ENCODE measurements around the gene SCP2. TPM values are rescaled to one million over a fixed set of nuclear protein-coding genes. Genes with fewer than 3 reads are reported as not detected.

Gene SCP2
- total and polyA plus RNA-seq, 2 experiments from 2014 or later = 131 to 236 TPM

DNA sequence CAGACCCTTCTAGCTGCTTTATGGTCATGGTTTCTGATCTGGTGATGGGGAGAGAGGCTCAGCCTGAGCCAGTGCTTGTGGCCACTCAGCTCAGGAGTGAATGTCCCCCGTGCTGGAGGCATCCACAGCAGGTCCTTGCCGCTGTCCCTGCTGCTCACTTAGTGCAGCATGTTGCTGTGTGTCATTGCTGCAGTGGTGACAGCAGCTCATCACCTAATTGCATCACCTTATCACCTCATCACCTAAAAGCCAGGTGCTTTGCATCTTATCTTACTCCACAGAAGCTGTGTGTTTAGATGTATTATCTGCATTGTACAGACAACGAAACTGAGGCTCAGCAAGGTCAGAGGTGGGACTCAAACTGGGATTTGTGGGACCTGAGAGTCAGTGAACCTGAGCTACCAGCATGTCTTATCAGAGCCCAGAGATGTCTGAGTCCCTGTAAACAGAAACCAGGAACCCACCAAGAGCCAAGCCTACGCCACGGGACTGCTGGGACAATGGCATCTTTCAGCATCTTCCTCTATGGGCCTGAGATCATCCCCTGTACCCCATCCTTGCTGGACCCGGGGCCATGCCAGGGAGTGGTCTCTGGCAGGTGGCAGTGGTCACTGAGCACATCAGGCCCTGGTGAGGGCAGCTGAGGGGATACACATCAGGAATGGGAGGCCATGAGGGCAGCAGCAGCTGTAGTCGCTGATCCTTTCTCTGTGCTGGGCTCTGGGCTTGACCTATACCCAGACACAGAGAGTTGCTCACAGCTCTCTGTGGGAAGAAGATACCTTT is 141.4 kb downstream of the SCP2 start:
- DNase-seq (ENCODE audit: low read depth in 1 of 2, low spot score in 1 of 2) = no peak
- no peaks in the 10 kb centered on the region for H3K4me1 ChIP-seq (ENCODE audit: low read depth)
- no peaks in the 10 kb centered on the region for H3K9me3 ChIP-seq (ENCODE audit: low read depth)
- H3K36me3 ChIP-seq = no peaks in the 10 kb centered on the region
- H3K27ac ChIP-seq = no peak overlapping the region
- no peak for TF ChIP-seq CTCF (IDR thresholded peaks at IDR 0.05; ENCODE audit: low read depth, low read length)
- peaks cover 15% of the 10 kb centered on the region for H3K27me3 ChIP-seq
- no peak overlapping the region for H3K4me3 ChIP-seq

DNA sequence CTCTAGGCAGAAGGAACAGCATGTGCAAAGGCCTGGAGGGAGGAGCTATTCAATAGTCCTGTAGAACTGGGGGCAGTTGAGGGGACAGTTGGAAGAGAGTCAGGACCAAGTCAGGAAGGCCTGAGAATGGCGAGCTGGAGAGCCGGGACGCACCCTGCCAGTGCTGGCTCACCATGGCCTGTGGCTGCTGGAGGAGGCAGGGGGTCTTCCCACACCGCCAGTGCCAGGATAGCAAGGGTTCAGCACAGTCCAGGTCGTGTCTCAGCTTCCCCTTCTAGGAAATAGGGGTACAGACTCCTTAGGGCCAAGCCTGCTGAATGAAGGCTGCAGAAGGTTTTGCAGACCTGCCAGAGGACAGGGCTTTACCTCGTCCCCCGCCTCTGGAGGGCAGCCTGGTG is 142.2 kb downstream of the SCP2 start:
- Histone ChIP-seq H3K9me3 (ENCODE audit: low read depth) (no peaks in the 10 kb centered on the region), H3K36me3 (no peaks in the 10 kb centered on the region), H3K27ac (no peak overlapping the region), H3K27me3 (peaks cover 7% of the 10 kb centered on the region), H3K4me1 (ENCODE audit: low read depth) (no peaks in the 10 kb centered on the region), H3K4me3 (no peak overlapping the region)
- TF ChIP-seq CTCF (IDR thresholded peaks at IDR 0.05; ENCODE audit: low read depth, low read length) = no peak
- DNase-seq (ENCODE audit: low read depth in 1 of 2, low spot score in 1 of 2) = no peak

DNA sequence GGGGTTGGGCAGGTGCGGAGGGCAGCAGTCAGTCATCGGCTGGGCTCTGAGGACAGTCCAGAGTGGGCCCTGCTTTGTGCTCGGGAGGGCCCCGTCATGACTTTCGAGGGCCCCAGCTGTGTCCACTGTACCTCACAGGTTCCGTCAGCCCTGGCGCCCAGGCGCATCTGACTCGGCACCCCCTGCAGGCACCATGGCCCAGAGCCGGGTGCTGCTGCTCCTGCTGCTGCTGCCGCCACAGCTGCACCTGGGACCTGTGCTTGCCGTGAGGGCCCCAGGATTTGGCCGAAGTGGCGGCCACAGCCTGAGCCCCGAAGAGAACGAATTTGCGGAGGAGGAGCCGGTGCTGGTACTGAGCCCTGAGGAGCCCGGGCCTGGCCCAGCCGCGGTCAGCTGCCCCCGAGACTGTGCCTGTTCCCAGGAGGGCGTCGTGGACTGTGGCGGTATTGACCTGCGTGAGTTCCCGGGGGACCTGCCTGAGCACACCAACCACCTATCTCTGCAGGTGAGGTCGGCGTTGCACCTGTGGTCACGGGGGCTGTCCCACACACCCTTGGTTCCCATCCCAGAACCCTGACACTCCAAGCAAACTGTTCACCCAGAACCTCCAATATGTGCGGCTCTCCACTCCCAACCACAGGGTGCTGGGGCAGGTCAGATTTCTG is 142.7 kb downstream of the SCP2 start:
- DNase-seq (ENCODE audit: low read depth in 1 of 2, low spot score in 1 of 2) = no peak
- no peak for TF ChIP-seq CTCF (IDR thresholded peaks at IDR 0.05; ENCODE audit: low read depth, low read length)
- Histone ChIP-seq H3K9me3 (ENCODE audit: low read depth) (no peaks in the 10 kb centered on the region), H3K4me1 (ENCODE audit: low read depth) (no peaks in the 10 kb centered on the region), H3K27me3 (peaks cover 2% of the 10 kb centered on the region), H3K27ac (no peak overlapping the region), H3K36me3 (no peaks in the 10 kb centered on the region), H3K4me3 (no peak overlapping the region)

DNA sequence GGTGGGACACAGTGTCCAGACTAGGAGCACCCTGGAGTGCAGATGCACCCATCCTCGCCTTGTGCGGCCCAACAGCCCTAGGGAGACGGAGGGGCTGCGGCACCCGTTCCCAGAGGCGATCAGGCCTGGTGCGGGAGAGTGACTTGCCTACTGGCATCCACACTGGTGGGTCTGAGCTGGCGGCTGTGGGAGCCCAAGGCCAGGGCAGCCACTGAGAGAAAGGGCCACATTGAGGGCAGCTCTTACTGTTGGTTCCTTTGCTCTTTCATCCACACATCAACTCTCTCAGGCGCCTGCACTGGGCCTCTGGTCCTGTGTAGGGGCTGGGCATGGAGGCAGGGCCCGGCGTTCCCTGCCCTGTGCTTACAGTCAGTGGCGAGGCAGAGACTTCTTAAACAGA is 143.5 kb downstream of the SCP2 start:
- Histone ChIP-seq H3K9me3 (ENCODE audit: low read depth) (no peaks in the 10 kb centered on the region), H3K27ac (no peak overlapping the region), H3K4me1 (ENCODE audit: low read depth) (no peaks in the 10 kb centered on the region), H3K4me3 (no peak overlapping the region), H3K27me3 (no peaks in the 10 kb centered on the region), H3K36me3 (no peaks in the 10 kb centered on the region)
- no peak for TF ChIP-seq CTCF (IDR thresholded peaks at IDR 0.05; ENCODE audit: low read depth, low read length)
- no peak for DNase-seq (ENCODE audit: low read depth in 1 of 2, low spot score in 1 of 2)

GRCh38 chr1:53071167-53071865 is 144.2 kb downstream of the SCP2 start:
- no peaks in the 10 kb centered on the region for H3K36me3 ChIP-seq
- no peak overlapping the region for H3K4me3 ChIP-seq
- no peaks in the 10 kb centered on the region for H3K9me3 ChIP-seq (ENCODE audit: low read depth)
- no peak for DNase-seq (ENCODE audit: low read depth in 1 of 2, low spot score in 1 of 2)
- H3K27me3 ChIP-seq = no peaks in the 10 kb centered on the region
- no peak for TF ChIP-seq CTCF (IDR thresholded peaks at IDR 0.05; ENCODE audit: low read depth, low read length)
- H3K4me1 ChIP-seq (ENCODE audit: low read depth) = no peaks in the 10 kb centered on the region
- H3K27ac ChIP-seq = no peak overlapping the region
